HepG2 (cell line): ENCODE results near the gene RPTOR. TPM values are rescaled to one million over a fixed set of nuclear protein-coding genes. Genes with fewer than 3 reads are reported as not detected.

Experiments
- ATAC-seq: fragments of 200-7000 bp; cut with Tn5 transposase; 3 replicates; pipeline ENCODE4 v1.9.1; 2020; ENCODE audit warnings: mild to moderate bottlenecking, moderate library complexity
- BruUV-seq: library from RNA; stranded (reverse); fragments of 400-500 nt; replicated peaks from 2 replicates; lab custom pipeline; 2021; lab: Mats Ljungman, UMichigan
- CTCF ChIA-PET: fragments of 300-600 bp; formaldehyde crosslinking; extraction: SDS; loops from one replicate; lab custom pipeline; 2021; ENCODE audit warnings: low total read pairs, inconsistent platforms, low intra/inter-chr PET ratio; lab: Yijun Ruan, JAX
- POLR2A ChIA-PET: fragments of 350-600 bp; sonication (Branson Sonifier 250); formaldehyde crosslinking; loops from one replicate; lab custom pipeline; 2020; ENCODE audit warnings: antibody characterized with exemption, inconsistent platforms; lab: Yijun Ruan, JAX
- DNase-seq: peaks from one replicate; pipeline ENCODE4 v3.0.0-alpha.2; 2015; ENCODE audit warnings: low spot score
- FAIRE-seq: peaks from 3 replicates; lab custom pipeline; 2011; peaks lifted over from hg19 to GRCh38; lab: Jason Lieb, UNC
- H2AFZ ChIP-seq: one replicate; pipeline ENCODE4 v1.6.1; 2011; ENCODE audit warnings: low read length, inconsistent platforms
- H3K27ac ChIP-seq: fragments of 300-600 bp; 3 replicates; pipeline ENCODE4 v1.8.0; 2011; ENCODE audit warnings: mixed run types, mild to moderate bottlenecking, mixed read lengths, low read length, inconsistent platforms; ENCODE audit not compliant: insufficient read depth; ENCODE audit errors: extremely low read length
- H3K27me3 ChIP-seq, 2 experiments: fragments of 200-600 bp in 1 of 2; 2 replicates in 1 of 2; 3 replicates in 1 of 2; pipeline versions ENCODE4 v1.6.0 to v1.8.0; 2011; ENCODE audit warnings: low read length in 2 of 2, mild to moderate bottlenecking in 2 of 2, moderate library complexity in 2 of 2, inconsistent platforms in 1 of 2; ENCODE audit not compliant: insufficient read depth in 2 of 2, control insufficient read depth in 1 of 2
- H3K36me3 ChIP-seq, 2 experiments: fragments of 200-600 bp in 1 of 2; replicated peaks in 1 of 2; 2 replicates in 1 of 2; 3 replicates in 1 of 2; pipeline versions ENCODE4 v1.5.1 to v1.8.0; 2011; ENCODE audit warnings: low read length in 2 of 2, inconsistent platforms in 1 of 2; ENCODE audit not compliant: insufficient read depth in 2 of 2, control insufficient read depth in 1 of 2
- H3K4me1 ChIP-seq: 2 replicates; pipeline ENCODE4 v1.5.1; 2012; ENCODE audit warnings: low read length, inconsistent platforms; ENCODE audit not compliant: insufficient read depth
- H3K4me2 ChIP-seq: 2 replicates; pipeline ENCODE4 v1.6.0; 2011; ENCODE audit warnings: low read depth, low read length, inconsistent platforms
- H3K4me3 ChIP-seq, 3 experiments: fragments of 200-600 bp in 1 of 3; sonication (generic), shearing (Covaris generic) in 1 of 3; replicated peaks in 1 of 3; 2 replicates each; pipeline ENCODE4 v1.5.1; 2011 to 2016; ENCODE audit warnings: low read length in 3 of 3, inconsistent platforms in 2 of 3, low read depth in 2 of 3, mild to moderate bottlenecking in 2 of 3, control low read depth in 1 of 3, mixed read lengths in 1 of 3; ENCODE audit not compliant: insufficient read depth in 1 of 3
- H3K79me2 ChIP-seq: one replicate; pipeline ENCODE4 v1.6.1; 2011; ENCODE audit warnings: low read length, inconsistent platforms; ENCODE audit not compliant: insufficient read depth
- H3K9ac ChIP-seq: 2 replicates; pipeline ENCODE4 v1.6.0; 2011; ENCODE audit warnings: mild to moderate bottlenecking, low read depth, low read length, inconsistent platforms; ENCODE audit not compliant: insufficient read depth
- H3K9me3 ChIP-seq: 2 replicates; pipeline ENCODE4 v1.5.1; 2012; ENCODE audit warnings: mild to moderate bottlenecking, low read length
- H4K20me1 ChIP-seq: 2 replicates; pipeline ENCODE4 v1.6.0; 2011; ENCODE audit warnings: inconsistent platforms, mild to moderate bottlenecking, low read length, moderate library complexity; ENCODE audit not compliant: insufficient read depth
- KLF15 ChIP-seq: sonication (generic); formaldehyde crosslinking; IDR thresholded peaks from 2 replicates; pipeline ENCODE4 v1.8.1; 2023; ENCODE audit warnings: borderline replicate concordance, mild to moderate bottlenecking, inconsistent platforms, missing genetic modification reagents, mixed read lengths
- MAFG ChIP-seq: sonication (generic); formaldehyde crosslinking; IDR thresholded peaks from 2 replicates; pipeline ENCODE4 v1.5.1; 2020; ENCODE audit warnings: mild to moderate bottlenecking, missing genetic modification reagents
- PHF8 ChIP-seq: sonication (generic); formaldehyde crosslinking; IDR thresholded peaks from 2 replicates; pipeline ENCODE4 v1.5.0; 2020; ENCODE audit warnings: missing genetic modification reagents
- REXO4 ChIP-seq: sonication (generic); formaldehyde crosslinking; IDR thresholded peaks from 2 replicates; pipeline ENCODE4 v1.8.0; 2022; ENCODE audit warnings: missing genetic modification reagents, mild to moderate bottlenecking, borderline replicate concordance
- RNF2 ChIP-seq: fragments of 450-650 bp; conservative IDR thresholded peaks from 2 replicates; pipeline ENCODE4 v1.6.1; 2016; ENCODE audit warnings: low read depth
- SP4 ChIP-seq: sonication (generic); formaldehyde crosslinking; IDR thresholded peaks from 2 replicates; pipeline ENCODE4 v1.8.1; 2023; ENCODE audit warnings: mild to moderate bottlenecking, missing genetic modification reagents
- SYNCRIP ChIP-seq: fragments of 200-400 bp; formaldehyde crosslinking; IDR thresholded peaks from 2 replicates; pipeline ENCODE4 v1.6.1; 2018; ENCODE audit warnings: mild to moderate bottlenecking, low read depth, low read length; ENCODE audit not compliant: insufficient read depth
- TEAD2 ChIP-seq: sonication (generic); formaldehyde crosslinking; IDR thresholded peaks from 2 replicates; pipeline ENCODE4 v1.9.0; 2021; ENCODE audit warnings: missing genetic modification reagents
- ZFP90 ChIP-seq: sonication (generic); formaldehyde crosslinking; IDR thresholded peaks from 2 replicates; pipeline ENCODE4 v1.8.0; 2022; ENCODE audit warnings: missing genetic modification reagents, mild to moderate bottlenecking, inconsistent platforms, borderline replicate concordance
- ZMYM4 ChIP-seq: sonication (generic); formaldehyde crosslinking; IDR thresholded peaks from 2 replicates; pipeline ENCODE4 v1.8.1; 2023; ENCODE audit warnings: mild to moderate bottlenecking, missing genetic modification reagents
- ZNF160 ChIP-seq: sonication (generic); formaldehyde crosslinking; IDR thresholded peaks from 2 replicates; pipeline ENCODE4 v1.8.0; 2022; ENCODE audit warnings: mild to moderate bottlenecking, inconsistent platforms, missing genetic modification reagents
- ZNF225 ChIP-seq: sonication (generic); formaldehyde crosslinking; IDR thresholded peaks from 2 replicates; pipeline ENCODE4 v1.4.0; 2020; ENCODE audit warnings: mild to moderate bottlenecking, missing genetic modification reagents
- ZNF747 ChIP-seq: sonication (generic); formaldehyde crosslinking; IDR thresholded peaks from 2 replicates; pipeline ENCODE4 v1.8.1; 2023; ENCODE audit warnings: missing genetic modification reagents, mild to moderate bottlenecking, borderline replicate concordance
- WGBS: methylation state at CpG from one replicate; pipeline ENCODE4 v1.1.6; 2017; ENCODE audit warnings: low lambda C conversion rate; 5-methylcytosine and 5-hydroxymethylcytosine counted together
- in situ Hi-C: cut with HindIII; loops from 2 replicates; pipeline ENCODE4 v1.10.0; 2017; ENCODE audit warnings: low pct_unique_long_range_greater_than_20kb; ENCODE audit not compliant: extremely low pct_ligation_motif_present
- intact Hi-C: fragments of 100-400 bp; cut with micrococcal nuclease; formaldehyde crosslinking; loops from one replicate; pipeline ENCODE4 v1.10.0; 2022; ENCODE audit not compliant: unreplicated experiment
- polyA plus RNA-seq, 8 experiments: library from polyadenylated mRNA; depleted of rRNA in 3 of 8; stranded (reverse) in 7 of 8; unstranded in 1 of 8; fragments of >200 nt; fragmentation: Illumina TruSeq in 4 of 8; extraction: Trizol in 4 of 8; gene quantifications; 2 replicates each; pipeline versions ENCODE4 v1.2.1 to v1.2.3, GENCODE V29; 2011 to 2016; ENCODE audit warnings: low read depth in 4 of 8, missing spikeins in 1 of 8, mixed read lengths in 1 of 8; ENCODE audit not compliant: insufficient read depth in 1 of 8
- total RNA-seq, 5 experiments: library from RNA; depleted of rRNA; stranded (reverse); fragments of >200 nt; fragmentation: Illumina TruSeq; extraction: Trizol; gene quantifications; 2 replicates each; pipeline ENCODE4 v1.2.3, GENCODE V29; 2016; ENCODE audit warnings: low read depth in 1 of 5
- TF ChIP-seq, protein P1 (sequence below): sonication (generic); formaldehyde crosslinking; IDR thresholded peaks from 2 replicates; pipeline ENCODE4 v1.4.0; 2020; ENCODE audit warnings: missing genetic modification reagents, mild to moderate bottlenecking, borderline replicate concordance

RPTOR gene
- total and polyA plus RNA-seq, 2 of the 13 experiments (the other 11 are each of a cell fraction or from before 2014, with no cell fraction given) = 6.6 to 25.3 TPM

DNA sequence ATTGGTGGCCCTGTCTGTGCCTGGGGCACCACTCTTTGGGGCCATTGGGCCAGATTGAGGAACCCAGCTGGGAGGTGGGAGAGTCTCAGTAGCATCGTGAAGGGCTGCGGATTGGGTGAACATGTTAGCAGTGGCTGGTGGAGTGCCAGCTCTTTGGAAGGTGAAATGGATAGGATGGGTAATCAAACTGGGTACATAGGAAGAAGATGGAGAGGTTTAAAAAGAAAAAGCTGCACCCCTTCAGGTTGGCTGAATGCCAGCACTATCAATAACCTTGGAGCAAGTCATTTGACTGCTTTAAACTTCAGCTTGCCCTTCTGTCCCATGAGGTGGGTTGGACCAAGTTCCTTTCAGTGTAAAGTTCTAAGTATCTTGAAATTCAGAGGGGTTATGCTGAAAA lies 95.0 kb downstream of the RPTOR start:
- Histone ChIP-seq H3K4me2 (no peak overlapping the region), H3K27me3 (no peaks in the 10 kb centered on the region), H3K9me3 (no peaks in the 10 kb centered on the region), H3K79me2 (peaks cover 44% of the 10 kb centered on the region), H3K36me3 (peaks cover 14 to 32% of the 10 kb centered on the region in 2 experiments), H3K4me1 (peaks cover 8% of the 10 kb centered on the region; the same call in 1 of the 2 replicates), H2AFZ (no peak overlapping the region), H3K27ac (no peak overlapping the region), H3K9ac (no peak overlapping the region), H3K4me3 (no peak overlapping the region), H4K20me1 (peaks cover 3% of the 10 kb centered on the region; the same call in 1 of the 2 replicates)
- ChIA-PET POLR2A (interaction anchor here (1.0 to 4.7 kb wide), 2 partner anchors 10 to 185 kb away, joined by 3 to 17 read pairs; no protein-coding TSS in a partner anchor), CTCF (no interaction called here)
- ATAC-seq (no peak), DNase-seq (no peak), FAIRE-seq (no peak)
- TF ChIP-seq TEAD2 (CRISPR knock-in tag) = no peak
- intact Hi-C loops = no loop called here
- in situ Hi-C loops = no loop called here
- no TSS peak for BruUV-seq
- WGBS = 96% methylated on average over 2 of the region's 2 CpGs

DNA sequence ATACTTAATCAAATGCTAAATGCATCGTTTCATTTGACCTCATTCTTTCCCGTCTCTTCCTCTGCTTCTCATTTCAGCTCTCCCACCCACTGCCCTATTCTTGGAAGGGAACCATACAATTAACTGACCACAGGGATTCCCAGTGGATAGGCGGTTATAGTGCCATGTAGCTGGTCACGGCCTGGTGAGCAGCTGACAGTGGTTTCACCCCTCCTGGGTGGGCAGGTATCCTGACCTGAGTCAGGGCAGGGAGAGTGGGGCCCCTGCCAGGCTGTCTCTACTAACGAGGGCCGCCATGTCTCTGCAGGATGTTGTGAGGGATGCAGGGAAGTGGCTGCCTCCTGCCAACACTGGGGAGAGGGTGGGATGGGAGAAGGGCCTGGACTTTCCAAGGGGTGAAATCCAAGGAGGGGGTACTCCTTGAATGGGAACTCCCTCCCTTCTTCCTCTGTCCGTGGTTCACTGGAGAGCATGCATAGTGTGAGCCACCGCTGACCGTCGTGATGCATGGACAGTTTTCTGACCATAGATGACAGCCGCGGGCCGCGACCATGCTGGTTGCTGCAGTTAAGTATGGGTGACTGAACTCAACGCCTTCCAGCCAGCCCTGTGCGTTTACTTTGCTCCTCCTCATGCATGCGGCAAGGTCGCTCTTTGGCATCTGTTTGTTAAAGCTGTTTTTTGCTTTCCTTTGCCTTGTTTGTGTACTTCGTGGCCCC lies 95.9 kb downstream of the RPTOR start:
- Histone ChIP-seq H3K4me2 (no peak overlapping the region), H4K20me1 (no peaks in the 10 kb centered on the region), H3K9ac (no peak overlapping the region), H3K27me3 (no peaks in the 10 kb centered on the region), H3K4me3 (no peak overlapping the region), H3K9me3 (no peaks in the 10 kb centered on the region), H3K4me1 (peaks cover 8% of the 10 kb centered on the region; the same call in 1 of the 2 replicates), H3K27ac (no peak overlapping the region), H2AFZ (no peak overlapping the region), H3K36me3 (peaks cover 17 to 38% of the 10 kb centered on the region in 2 experiments), H3K79me2 (peaks cover 42% of the 10 kb centered on the region)
- 94% methylated on average over 19 of the region's 19 CpGs for WGBS
- CTCF ChIA-PET = no interaction called here
- POLR2A ChIA-PET = interaction anchor here (0.8 to 4.7 kb wide), 3 partner anchors 9 to 186 kb away, joined by 3 to 17 read pairs (median 3); no protein-coding TSS in a partner anchor
- no TSS peak for BruUV-seq
- DNase-seq = no peak
- FAIRE-seq = no peak
- intact Hi-C loops (no loop called here), in situ Hi-C loops (no loop called here)
- no peak for ATAC-seq
- TF ChIP-seq, protein P1, sequence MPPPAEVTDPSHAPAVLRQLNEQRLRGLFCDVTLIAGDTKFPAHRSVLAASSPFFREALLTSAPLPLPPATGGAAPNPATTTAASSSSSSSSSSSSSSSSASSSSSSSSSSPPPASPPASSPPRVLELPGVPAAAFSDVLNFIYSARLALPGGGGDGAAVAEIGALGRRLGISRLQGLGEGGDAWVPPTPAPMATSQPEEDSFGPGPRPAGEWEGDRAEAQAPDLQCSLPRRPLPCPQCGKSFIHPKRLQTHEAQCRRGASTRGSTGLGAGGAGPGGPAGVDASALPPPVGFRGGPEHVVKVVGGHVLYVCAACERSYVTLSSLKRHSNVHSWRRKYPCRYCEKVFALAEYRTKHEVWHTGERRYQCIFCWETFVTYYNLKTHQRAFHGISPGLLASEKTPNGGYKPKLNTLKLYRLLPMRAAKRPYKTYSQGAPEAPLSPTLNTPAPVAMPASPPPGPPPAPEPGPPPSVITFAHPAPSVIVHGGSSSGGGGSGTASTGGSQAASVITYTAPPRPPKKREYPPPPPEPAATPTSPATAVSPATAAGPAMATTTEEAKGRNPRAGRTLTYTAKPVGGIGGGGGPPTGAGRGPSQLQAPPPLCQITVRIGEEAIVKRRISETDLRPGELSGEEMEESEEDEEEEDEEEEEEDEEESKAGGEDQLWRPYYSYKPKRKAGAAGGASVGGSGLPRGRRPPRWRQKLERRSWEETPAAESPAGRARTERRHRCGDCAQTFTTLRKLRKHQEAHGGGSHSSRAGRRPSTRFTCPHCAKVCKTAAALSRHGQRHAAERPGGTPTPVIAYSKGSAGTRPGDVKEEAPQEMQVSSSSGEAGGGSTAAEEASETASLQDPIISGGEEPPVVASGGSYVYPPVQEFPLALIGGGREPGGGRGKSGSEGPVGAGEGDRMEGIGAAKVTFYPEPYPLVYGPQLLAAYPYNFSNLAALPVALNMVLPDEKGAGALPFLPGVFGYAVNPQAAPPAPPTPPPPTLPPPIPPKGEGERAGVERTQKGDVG = peak; percentile 45; the same call in 1 of the 2 replicates
- 0 out of 2 replicates have a peak, but pooled peaks have one; percentile 30 for TF ChIP-seq ZNF225 (CRISPR knock-in tag)
- TF ChIP-seq REXO4 (CRISPR knock-in tag) = no peak
- TF ChIP-seq SYNCRIP = no peak
- no peak for TF ChIP-seq SP4
- no peak for TF ChIP-seq RNF2
- TF ChIP-seq PHF8 (CRISPR knock-in tag) = no peak
- TF ChIP-seq ZMYM4 (CRISPR knock-in tag) = peak; percentile 22; the same call in 1 of the 2 replicates
- TF ChIP-seq ZNF160 (CRISPR knock-in tag) = no peak
- TF ChIP-seq ZNF747 (CRISPR knock-in tag) = no peak
- TF ChIP-seq MAFG (CRISPR knock-in tag) = no peak
- TF ChIP-seq KLF15 = no peak
- no peak for TF ChIP-seq ZFP90 (CRISPR knock-in tag)
